GM12878 (cell line): ENCODE data around the gene ANO4. TPM values are rescaled to one million over a fixed set of nuclear protein-coding genes. Genes with fewer than 3 reads are reported as not detected.

Experiments used
- ATAC-seq: fragments of 200-7000 bp; cut with Tn5 transposase; 3 replicates; pipeline ENCODE4 v1.9.1; 2020; ENCODE audit warnings: mild to moderate bottlenecking, moderate library complexity
- BruUV-seq: library from RNA; stranded (reverse); fragments of 400-500 nt; replicated peaks from 2 replicates; lab custom pipeline; 2021; lab: Mats Ljungman, UMichigan
- CTCF ChIA-PET: fragments of 300-600 bp; sonication (Branson Sonifier 250); formaldehyde crosslinking; extraction: SDS; loops from one replicate; lab custom pipeline; 2021; ENCODE audit warnings: inconsistent platforms; lab: Yijun Ruan, JAX
- POLR2A ChIA-PET: fragments of 350-600 bp; formaldehyde crosslinking; extraction: SDS; loops from one replicate; lab custom pipeline; 2021; ENCODE audit warnings: inconsistent platforms; lab: Charles Lee
- RAD21 ChIA-PET: fragments of 300-600 bp; sonication (Branson Sonifier 250); formaldehyde crosslinking; loops from one replicate; lab custom pipeline; 2023; ENCODE audit warnings: antibody characterized with exemption; ENCODE audit not compliant: unreplicated experiment; lab: Charles Lee
- SMC1A ChIA-PET: fragments of 300-600 bp; sonication (Branson Sonifier 250); formaldehyde crosslinking; loops from one replicate; lab custom pipeline; 2023; ENCODE audit not compliant: unreplicated experiment, uncharacterized antibody; lab: Charles Lee
- DNase-seq: peaks from one replicate; pipeline ENCODE4 v3.0.0-alpha.2; 2011; ENCODE audit warnings: low read depth, low spot score
- FAIRE-seq: peaks from 3 replicates; lab custom pipeline; 2011; peaks lifted over from hg19 to GRCh38; lab: Jason Lieb, UNC
- H2AFZ ChIP-seq: 2 replicates; pipeline ENCODE4 v1.6.0; 2011; ENCODE audit warnings: low read depth, low read length, control low read depth; ENCODE audit not compliant: control insufficient read depth
- H3K27ac ChIP-seq: 2 replicates; pipeline ENCODE4 v1.5.1; 2011; ENCODE audit warnings: control low read depth; ENCODE audit not compliant: control insufficient read depth, insufficient read depth
- H3K27me3 ChIP-seq, 2 experiments: replicated peaks in 1 of 2; 2 replicates each; pipeline versions ENCODE4 v1.6.0 to v1.6.1; 2011; ENCODE audit warnings: low read length in 1 of 2; ENCODE audit not compliant: control insufficient read depth in 2 of 2, insufficient read depth in 2 of 2
- H3K36me3 ChIP-seq, 2 experiments: 2 replicates each; pipeline ENCODE4 v1.5.1; 2011; ENCODE audit warnings: low read length in 1 of 2; ENCODE audit not compliant: control insufficient read depth in 2 of 2, insufficient read depth in 2 of 2
- H3K4me1 ChIP-seq: 2 replicates; pipeline ENCODE4 v1.6.1; 2011; ENCODE audit warnings: mild to moderate bottlenecking, low read length, moderate library complexity, mixed read lengths; ENCODE audit not compliant: control insufficient read depth, insufficient read depth
- H3K4me2 ChIP-seq: 2 replicates; pipeline ENCODE4 v1.6.0; 2011; ENCODE audit warnings: control low read depth; ENCODE audit not compliant: control insufficient read depth, insufficient read depth
- H3K4me3 ChIP-seq: fragments of 200-600 bp; sonication (generic); 2 replicates; pipeline ENCODE4 v1.5.1; 2016
- H3K79me2 ChIP-seq: 2 replicates; pipeline ENCODE4 v1.6.0; 2011; ENCODE audit warnings: low read length; ENCODE audit not compliant: control insufficient read depth, insufficient read depth
- H3K9ac ChIP-seq: 2 replicates; pipeline ENCODE4 v1.8.0; 2011; ENCODE audit warnings: low read length, control low read depth, mixed read lengths; ENCODE audit not compliant: control insufficient read depth, insufficient read depth
- H3K9me3 ChIP-seq: replicated peaks from 3 replicates; pipeline ENCODE4 v1.5.1; 2011; ENCODE audit warnings: mild to moderate bottlenecking, low read length; ENCODE audit not compliant: control insufficient read depth, insufficient read depth
- H4K20me1 ChIP-seq: 2 replicates; pipeline ENCODE4 v1.6.0; 2011; ENCODE audit not compliant: control insufficient read depth, insufficient read depth
- BMI1 ChIP-seq: fragments of 450-650 bp; IDR thresholded peaks from 2 replicates; pipeline ENCODE4 v1.6.1; 2016; ENCODE audit warnings: mild to moderate bottlenecking, moderate library complexity, borderline replicate concordance
- E2F8 ChIP-seq: fragments of 450-650 bp; IDR thresholded peaks from 2 replicates; pipeline ENCODE4 v1.6.1; 2018; ENCODE audit warnings: mild to moderate bottlenecking, low read depth, moderate library complexity; ENCODE audit not compliant: partially characterized antibody
- NBN ChIP-seq: fragments of 450-650 bp; IDR thresholded peaks from 2 replicates; pipeline ENCODE4 v1.6.1; 2016
- NFYA ChIP-seq: IDR thresholded peaks from 2 replicates; pipeline ENCODE4 v1.6.1; 2011; ENCODE audit warnings: low read depth, mild to moderate bottlenecking, low read length, improper control_type of control experiment, borderline replicate concordance
- NR2C1 ChIP-seq: fragments of 450-650 bp; IDR thresholded peaks from 2 replicates; pipeline ENCODE4 v1.6.1; 2017; ENCODE audit warnings: antibody characterized with exemption, mild to moderate bottlenecking, moderate library complexity
- TBL1XR1 ChIP-seq: IDR thresholded peaks from 2 replicates; pipeline ENCODE4 v1.6.1; 2012; ENCODE audit warnings: low read depth, low read length, improper control_type of control experiment
- WGBS: methylation state at CpG from one replicate; pipeline ENCODE4 v1.1.6; 2016; ENCODE audit warnings: low lambda C conversion rate; ENCODE audit not compliant: insufficient replicate concordance, insufficient coverage; ENCODE audit errors: missing lambda C conversion rate; 5-methylcytosine and 5-hydroxymethylcytosine counted together
- in situ Hi-C: fragments of 300-500 bp; cut with MboI; formaldehyde crosslinking; loops from 9 replicates; pipeline ENCODE4 v1.14.3; 2018; ENCODE audit warnings: mixed read lengths
- intact Hi-C: fragments of 100-400 bp; cut with micrococcal nuclease; formaldehyde crosslinking; loops from one replicate; pipeline ENCODE4 v1.14.2; 2022; ENCODE audit not compliant: unreplicated experiment
- polyA plus RNA-seq, 11 experiments: library from polyadenylated mRNA; depleted of rRNA in 4 of 11; unstranded in 6 of 11; stranded (reverse) in 5 of 11; fragments of >200 nt; fragmentation: Nextera tagmentation in 4 of 11; fragmentation: Illumina TruSeq in 1 of 11; extraction: Ambion mirVana in 4 of 11; extraction: Trizol in 1 of 11; gene quantifications; 1 replicate in 1 of 11; 2 replicates in 10 of 11; pipeline versions ENCODE4 v1.2.1 to v1.2.3, GENCODE V29; 2011 to 2016; ENCODE audit warnings: inconsistent platforms in 2 of 11, missing spikeins in 2 of 11, low read depth in 1 of 11
- total RNA-seq, 4 experiments: library from RNA; depleted of rRNA in 3 of 4; stranded (reverse); fragments of >200 nt in 3 of 4; fragmentation: Illumina TruSeq in 1 of 4; extraction: Trizol in 1 of 4; gene quantifications; 2 replicates each; pipeline versions ENCODE4 v1.2.1 to v1.2.3, GENCODE V29; 2013 to 2021

ANO4 gene
- total and polyA plus RNA-seq, 10 of the 15 experiments (the other 5 are each of a cell fraction or from before 2014, with no cell fraction given): not detected

- Histone ChIP-seq H3K9me3 (no peaks in the 10 kb centered on the region), H3K36me3 (no peaks in the 10 kb centered on the region), H3K27ac (no peak overlapping the region), H2AFZ (no peak overlapping the region), H4K20me1 (no peaks in the 10 kb centered on the region), H3K4me2 (no peak overlapping the region), H3K9ac (no peak overlapping the region), H3K4me3 (no peak overlapping the region), H3K79me2 (no peaks in the 10 kb centered on the region), H3K27me3 (no peaks in the 10 kb centered on the region), H3K4me1 (no peaks in the 10 kb centered on the region)
- BruUV-seq: no TSS peak
- 0% methylated on average over 2 of the region's 2 CpGs for WGBS
- TF ChIP-seq NFYA: no peak
- no peak for TF ChIP-seq NBN
- TF ChIP-seq BMI1: no peak
- TF ChIP-seq NR2C1: no peak
- TF ChIP-seq E2F8: no peak
- TF ChIP-seq TBL1XR1: no peak
- no peak for FAIRE-seq
- ChIA-PET SMC1A (interaction anchor here (1.5 kb wide), 1 partner anchor 8 kb away, joined by 3 read pairs; no protein-coding TSS in a partner anchor), CTCF (no interaction called here), RAD21 (no interaction called here), POLR2A (no interaction called here)
- in situ Hi-C loops: no loop called here
- intact Hi-C loops: no loop called here
- ATAC-seq: no peak
- no peak for DNase-seq
Observed at GRCh38 chr12:100919116-100919515, 124.5 kb downstream of the ANO4 start.
